ENCODE measurements around the gene DOCK9. TPM values are rescaled to one million over a fixed set of nuclear protein-coding genes. Genes with fewer than 3 reads are reported as not detected.

The DOCK9 gene
- total and polyA plus RNA-seq, 2 experiments from 2014 or later = 16.4 to 38.9 TPM

- Histone ChIP-seq H3K27me3 (no peaks in the 10 kb centered on the region), H4K20me1 (ENCODE audit: insufficient read depth, poor library complexity, severe bottlenecking) (no peaks in the 10 kb centered on the region), H2AFZ (no peak overlapping the region), H3K27ac (no peak overlapping the region), H3K79me2 (no peaks in the 10 kb centered on the region), H3K9me3 (ENCODE audit: low read depth) (no peaks in the 10 kb centered on the region), H3K4me3 (no peak overlapping the region), H3K9me2 (replicated peaks; ENCODE audit: insufficient read depth) (no peaks in the 10 kb centered on the region), H3K4me1 (ENCODE audit: insufficient read depth) (no peaks in the 10 kb centered on the region), H3K36me3 (replicated peaks; ENCODE audit: insufficient read depth, low read depth) (no peaks in the 10 kb centered on the region), H3K4me2 (no peak overlapping the region)
- TF ChIP-seq CTCF (IDR thresholded peaks at IDR 0.05; ENCODE audit: poor library complexity) = no peak
- no peak for TF ChIP-seq EZH2phosphoT487 (IDR thresholded peaks at IDR 0.05; ENCODE audit: low read depth, severe bottlenecking, unreplicated experiment)
- TF ChIP-seq EZH2 (IDR thresholded peaks at IDR 0.05; ENCODE audit: borderline replicate concordance) = no peak
- no peak for DNase-seq (ENCODE audit: low spot score)
- WGBS (ENCODE audit: low lambda C conversion rate, missing lambda C conversion rate) = 71% methylated on average over 9 of the region's 9 CpGs
These were observed 20.1 kb upstream of the DOCK9 start for GRCh38 chr13:98997738-98998641.

GRCh38 chr13:98997011-98997730 lies 19.3 kb upstream of the DOCK9 start:
- H3K9me3 ChIP-seq (ENCODE audit: low read depth) = no peaks in the 10 kb centered on the region
- H3K27me3 ChIP-seq = no peaks in the 10 kb centered on the region
- H4K20me1 ChIP-seq (ENCODE audit: insufficient read depth, poor library complexity, severe bottlenecking) = no peaks in the 10 kb centered on the region
- no peak overlapping the region for H2AFZ ChIP-seq
- no peaks in the 10 kb centered on the region for H3K4me1 ChIP-seq (ENCODE audit: insufficient read depth)
- no peak overlapping the region for H3K4me2 ChIP-seq
- H3K4me3 ChIP-seq = no peak overlapping the region
- DNase-seq (ENCODE audit: low spot score) = no peak
- no peaks in the 10 kb centered on the region for H3K79me2 ChIP-seq
- no peaks in the 10 kb centered on the region for H3K9me2 ChIP-seq (replicated peaks; ENCODE audit: insufficient read depth)
- H3K36me3 ChIP-seq (replicated peaks; ENCODE audit: insufficient read depth, low read depth) = no peaks in the 10 kb centered on the region
- 91% methylated on average over 11 of the region's 11 CpGs for WGBS (ENCODE audit: low lambda C conversion rate, missing lambda C conversion rate)
- no peak for TF ChIP-seq EZH2 (IDR thresholded peaks at IDR 0.05; ENCODE audit: borderline replicate concordance)
- no peak for TF ChIP-seq EZH2phosphoT487 (IDR thresholded peaks at IDR 0.05; ENCODE audit: low read depth, severe bottlenecking, unreplicated experiment)
- TF ChIP-seq CTCF (IDR thresholded peaks at IDR 0.05; ENCODE audit: poor library complexity) = no peak
- no peak overlapping the region for H3K27ac ChIP-seq

GRCh38 chr13:98996046-98996445 lies 18.2 kb upstream of the DOCK9 start:
- Histone ChIP-seq H3K9me2 (replicated peaks; ENCODE audit: insufficient read depth) (no peaks in the 10 kb centered on the region), H3K4me2 (no peak overlapping the region), H3K27ac (no peak overlapping the region), H3K27me3 (no peaks in the 10 kb centered on the region), H3K9me3 (ENCODE audit: low read depth) (no peaks in the 10 kb centered on the region), H3K4me3 (no peak overlapping the region), H2AFZ (no peak overlapping the region), H3K79me2 (no peaks in the 10 kb centered on the region), H4K20me1 (ENCODE audit: insufficient read depth, poor library complexity, severe bottlenecking) (no peaks in the 10 kb centered on the region), H3K4me1 (ENCODE audit: insufficient read depth) (no peaks in the 10 kb centered on the region), H3K36me3 (replicated peaks; ENCODE audit: insufficient read depth, low read depth) (no peaks in the 10 kb centered on the region)
- no peak for DNase-seq (ENCODE audit: low spot score)
- TF ChIP-seq EZH2 (IDR thresholded peaks at IDR 0.05; ENCODE audit: borderline replicate concordance) (no peak), EZH2phosphoT487 (IDR thresholded peaks at IDR 0.05; ENCODE audit: low read depth, severe bottlenecking, unreplicated experiment) (no peak), CTCF (IDR thresholded peaks at IDR 0.05; ENCODE audit: poor library complexity) (no peak)
- 98% methylated on average over 5 of the region's 5 CpGs for WGBS (ENCODE audit: low lambda C conversion rate, missing lambda C conversion rate)

All from hepatocyte (in vitro differentiated cells).